H1 (cell line): ENCODE results near the gene F8. TPM values are rescaled to one million over a fixed set of nuclear protein-coding genes. Genes with fewer than 3 reads are reported as not detected.

Source experiments
- CTCF ChIA-PET: fragments of 300-600 bp; sonication (Branson Sonifier 250); formaldehyde crosslinking; loops from one replicate; lab custom pipeline; 2021; ENCODE audit not compliant: partially characterized antibody; lab: Charles Lee
- POLR2A ChIA-PET: fragments of 300-600 bp; sonication (Branson Sonifier 250); formaldehyde crosslinking; loops from one replicate; lab custom pipeline; 2021; ENCODE audit warnings: inconsistent platforms; ENCODE audit not compliant: partially characterized antibody; lab: Charles Lee
- DNase-seq, 2 experiments: peaks; one replicate each; pipeline versions ENCODE4 v3.0.0 to v3.0.0-alpha.2; 2010 to 2022; ENCODE audit warnings: low spot score in 2 of 2, low read depth in 1 of 2, mixed read lengths in 1 of 2
- FAIRE-seq: peaks from 2 replicates; lab custom pipeline; 2011; peaks lifted over from hg19 to GRCh38; lab: Jason Lieb, UNC
- H2AFZ ChIP-seq: 2 replicates; pipeline ENCODE4 v1.8.1; 2012; ENCODE audit warnings: low read length, inconsistent platforms
- H2AK5ac ChIP-seq: 2 replicates; pipeline ENCODE4 v1.6.1; 2013; ENCODE audit warnings: low read depth, low read length
- H2BK120ac ChIP-seq: replicated peaks from 2 replicates; pipeline ENCODE3; 2013; ENCODE audit warnings: low read depth, low read length, inconsistent platforms
- H2BK12ac ChIP-seq: 2 replicates; pipeline ENCODE4 v1.6.1; 2013; ENCODE audit warnings: low read depth, low read length
- H2BK15ac ChIP-seq: 2 replicates; pipeline ENCODE4 v1.6.1; 2013; ENCODE audit warnings: low read length
- H2BK20ac ChIP-seq: 2 replicates; pipeline ENCODE4 v1.6.1; 2013; ENCODE audit warnings: low read length
- H2BK5ac ChIP-seq: 2 replicates; pipeline ENCODE4 v1.6.1; 2013; ENCODE audit warnings: low read depth, low read length
- H3K14ac ChIP-seq: 2 replicates; pipeline ENCODE4 v1.6.1; 2013; ENCODE audit warnings: inconsistent platforms; ENCODE audit not compliant: insufficient read length
- H3K18ac ChIP-seq: 2 replicates; pipeline ENCODE4 v1.6.1; 2013; ENCODE audit warnings: low read length; ENCODE audit errors: extremely low read depth
- H3K23ac ChIP-seq: 2 replicates; pipeline ENCODE4 v1.6.1; 2013; ENCODE audit warnings: inconsistent platforms; ENCODE audit not compliant: insufficient read length
- H3K23me2 ChIP-seq: 2 replicates; pipeline ENCODE4 v1.6.1; 2013; ENCODE audit warnings: low read depth, low read length
- H3K27ac ChIP-seq: 2 replicates; pipeline ENCODE4 v1.6.1; 2011; ENCODE audit warnings: low read depth, low read length, inconsistent platforms
- H3K27me3 ChIP-seq, 4 experiments: replicated peaks in 1 of 4; 1 replicate in 1 of 4; 2 replicates in 3 of 4; pipeline versions ENCODE4 v1.6.1 to v1.8.1; 2011 to 2013; ENCODE audit warnings: low read length in 3 of 4, mild to moderate bottlenecking in 3 of 4, inconsistent platforms in 2 of 4, mixed read lengths in 2 of 4, moderate library complexity in 1 of 4; ENCODE audit not compliant: control insufficient read depth in 3 of 4, insufficient read depth in 3 of 4; ENCODE audit errors: extremely low read depth in 1 of 4
- H3K36me3 ChIP-seq, 4 experiments: 2 replicates each; pipeline versions ENCODE4 v1.6.1 to v1.8.1; 2011 to 2013; ENCODE audit warnings: mild to moderate bottlenecking in 4 of 4, low read length in 3 of 4, moderate library complexity in 2 of 4, control low read depth in 1 of 4, inconsistent platforms in 1 of 4; ENCODE audit not compliant: insufficient read depth in 4 of 4, control insufficient read depth in 2 of 4
- H3K4ac ChIP-seq: replicated peaks from 2 replicates; pipeline ENCODE3; 2013; ENCODE audit warnings: low read length, low read depth, mixed read lengths, inconsistent platforms; ENCODE audit not compliant: insufficient read length
- H3K4me1 ChIP-seq, 4 experiments: replicated peaks in 1 of 4; 1 replicate in 1 of 4; 2 replicates in 3 of 4; pipeline versions ENCODE4 v1.6.1 to v1.8.1; 2011 to 2013; ENCODE audit warnings: low read length in 3 of 4, inconsistent platforms in 2 of 4, mixed read lengths in 1 of 4; ENCODE audit not compliant: insufficient read depth in 4 of 4, control insufficient read depth in 3 of 4
- H3K4me2 ChIP-seq, 2 experiments: 2 replicates each; pipeline versions ENCODE4 v1.6.1 to v1.8.1; 2011 to 2013; ENCODE audit warnings: low read depth in 2 of 2, low read length in 2 of 2, control low read depth in 1 of 2, inconsistent platforms in 1 of 2, mild to moderate bottlenecking in 1 of 2; ENCODE audit not compliant: insufficient read depth in 1 of 2
- H3K4me3 ChIP-seq, 4 experiments: fragments of 200-600, 300-600 bp in 1 of 4; sonication (generic), shearing (Covaris generic), sonication (Bioruptor Twin) in 1 of 4; 2 replicates each; pipeline versions ENCODE4 v1.5.1 to v1.8.1; 2011 to 2016; ENCODE audit warnings: low read length in 4 of 4, low read depth in 3 of 4, control low read depth in 2 of 4, inconsistent platforms in 2 of 4, mild to moderate bottlenecking in 2 of 4, mixed read lengths in 1 of 4, moderate library complexity in 1 of 4; ENCODE audit not compliant: insufficient read depth in 2 of 4; ENCODE audit errors: extremely low read depth in 1 of 4
- H3K56ac ChIP-seq: replicated peaks from 2 replicates; pipeline ENCODE3; 2013; ENCODE audit warnings: low read depth, mild to moderate bottlenecking, mixed read lengths, low read length, inconsistent platforms; ENCODE audit not compliant: insufficient read length
- H3K79me1 ChIP-seq: 2 replicates; pipeline ENCODE4 v1.6.1; 2013; ENCODE audit warnings: low read depth, low read length, control low read depth
- H3K79me2 ChIP-seq, 2 experiments: 2 replicates each; pipeline versions ENCODE4 v1.6.1 to v1.8.1; 2012 to 2013; ENCODE audit warnings: low read length in 2 of 2, mild to moderate bottlenecking in 2 of 2, inconsistent platforms in 1 of 2; ENCODE audit not compliant: insufficient read depth in 2 of 2, control insufficient read depth in 1 of 2
- H3K9ac ChIP-seq, 4 experiments: replicated peaks in 1 of 4; 1 replicate in 1 of 4; 2 replicates in 3 of 4; pipeline versions ENCODE4 v1.6.1 to v1.8.1; 2011 to 2013; ENCODE audit warnings: low read depth in 3 of 4, low read length in 3 of 4, control low read depth in 2 of 4, mild to moderate bottlenecking in 2 of 4, moderate library complexity in 2 of 4, inconsistent platforms in 1 of 4; ENCODE audit errors: extremely low read depth in 1 of 4
- H3K9me3 ChIP-seq, 2 experiments: 2 replicates each; pipeline versions ENCODE4 v1.6.1 to v1.8.1; 2012 to 2013; ENCODE audit warnings: mild to moderate bottlenecking in 2 of 2, moderate library complexity in 2 of 2, control low read depth in 1 of 2, inconsistent platforms in 1 of 2, low read depth in 1 of 2, low read length in 1 of 2, mixed read lengths in 1 of 2; ENCODE audit not compliant: insufficient read depth in 2 of 2
- H4K20me1 ChIP-seq, 2 experiments: replicated peaks in 1 of 2; 2 replicates each; pipeline versions ENCODE3 to v1.8.1; 2011 to 2013; ENCODE audit warnings: inconsistent platforms in 2 of 2, low read length in 2 of 2, mild to moderate bottlenecking in 1 of 2; ENCODE audit not compliant: insufficient read depth in 2 of 2, control insufficient read depth in 1 of 2
- H4K5ac ChIP-seq: 2 replicates; pipeline ENCODE4 v1.6.1; 2013; ENCODE audit warnings: low read length, low read depth, mixed read lengths, inconsistent platforms; ENCODE audit not compliant: insufficient read length
- H4K8ac ChIP-seq: 2 replicates; pipeline ENCODE4 v1.8.0; 2013; ENCODE audit warnings: mild to moderate bottlenecking, moderate library complexity, low read length, inconsistent platforms; ENCODE audit not compliant: insufficient read depth; ENCODE audit errors: extremely low read depth
- H4K91ac ChIP-seq: replicated peaks from 2 replicates; pipeline ENCODE3; 2013; ENCODE audit warnings: low read length, mixed read lengths, inconsistent platforms; ENCODE audit not compliant: insufficient read length
- POLR2A ChIP-seq, 2 experiments: IDR thresholded peaks; 1 replicate in 1 of 2; 2 replicates in 1 of 2; pipeline ENCODE4 v1.6.1; 2011; ENCODE audit warnings: low read depth in 2 of 2, low read length in 2 of 2, mild to moderate bottlenecking in 2 of 2; ENCODE audit errors: control extremely low read depth in 1 of 2
- RAD21 ChIP-seq, 2 experiments: IDR thresholded peaks in 1 of 2; conservative IDR thresholded peaks in 1 of 2; 2 replicates each; pipeline ENCODE4 v1.6.1; 2011; ENCODE audit warnings: low read depth in 2 of 2, low read length in 2 of 2, improper control_type of control experiment in 1 of 2, inconsistent platforms in 1 of 2, mild to moderate bottlenecking in 1 of 2, moderate library complexity in 1 of 2
- WGBS, 2 experiments: shearing (Covaris generic) in 1 of 2; methylation state at CpG; one replicate each; pipeline versions ENCODE4 v1.1.6 to v1.1.7; 2013 to 2015; ENCODE audit warnings: low lambda C conversion rate in 2 of 2, mixed read lengths in 2 of 2, inconsistent platforms in 1 of 2, low coverage in 1 of 2, missing lambda C conversion rate in 1 of 2; ENCODE audit not compliant: insufficient replicate concordance in 2 of 2, insufficient coverage in 1 of 2, insufficient read length in 1 of 2; ENCODE audit errors: extremely low coverage in 1 of 2, missing lambda C conversion rate in 1 of 2; 5-methylcytosine and 5-hydroxymethylcytosine counted together
- polyA plus RNA-seq, 7 experiments: library from polyadenylated mRNA; depleted of rRNA in 3 of 7; stranded (reverse) in 5 of 7; unstranded in 2 of 7; fragments of >200 nt in 5 of 7; fragments of 200-250 nt in 2 of 7; gene quantifications; 1 replicate in 5 of 7; 2 replicates in 1 of 7; 4 replicates in 1 of 7; pipeline versions ENCODE4 v1.2.1 to v1.2.3, GENCODE V29; 2011 to 2013; ENCODE audit warnings: missing spikeins in 2 of 7, mixed read lengths in 2 of 7
- total RNA-seq: library from RNA; stranded (reverse); fragmentation: NEBNext Ultra II Directional; extraction: Animal tissue kit (Norgen Biotek cat#: 25700); gene quantifications from 2 replicates; pipeline ENCODE4 v1.2.1, GENCODE V29; 2021
- TF ChIP-seq, protein P1 (sequence below), 3 experiments: IDR thresholded peaks; 1 replicate in 2 of 3; 2 replicates in 1 of 3; pipeline versions ENCODE4 v1.5.1 to v1.6.1; 2011; ENCODE audit warnings: low read length in 3 of 3, mild to moderate bottlenecking in 3 of 3, inconsistent platforms in 2 of 3, low read depth in 1 of 3, moderate library complexity in 1 of 3; ENCODE audit not compliant: insufficient read depth in 1 of 3; ENCODE audit errors: control extremely low read depth in 1 of 3

The F8 gene
- total and polyA plus RNA-seq, 2 of the 8 experiments (the other 6 are each of a cell fraction or from before 2014, with no cell fraction given), result 1.1 to 2.6 TPM

DNA sequence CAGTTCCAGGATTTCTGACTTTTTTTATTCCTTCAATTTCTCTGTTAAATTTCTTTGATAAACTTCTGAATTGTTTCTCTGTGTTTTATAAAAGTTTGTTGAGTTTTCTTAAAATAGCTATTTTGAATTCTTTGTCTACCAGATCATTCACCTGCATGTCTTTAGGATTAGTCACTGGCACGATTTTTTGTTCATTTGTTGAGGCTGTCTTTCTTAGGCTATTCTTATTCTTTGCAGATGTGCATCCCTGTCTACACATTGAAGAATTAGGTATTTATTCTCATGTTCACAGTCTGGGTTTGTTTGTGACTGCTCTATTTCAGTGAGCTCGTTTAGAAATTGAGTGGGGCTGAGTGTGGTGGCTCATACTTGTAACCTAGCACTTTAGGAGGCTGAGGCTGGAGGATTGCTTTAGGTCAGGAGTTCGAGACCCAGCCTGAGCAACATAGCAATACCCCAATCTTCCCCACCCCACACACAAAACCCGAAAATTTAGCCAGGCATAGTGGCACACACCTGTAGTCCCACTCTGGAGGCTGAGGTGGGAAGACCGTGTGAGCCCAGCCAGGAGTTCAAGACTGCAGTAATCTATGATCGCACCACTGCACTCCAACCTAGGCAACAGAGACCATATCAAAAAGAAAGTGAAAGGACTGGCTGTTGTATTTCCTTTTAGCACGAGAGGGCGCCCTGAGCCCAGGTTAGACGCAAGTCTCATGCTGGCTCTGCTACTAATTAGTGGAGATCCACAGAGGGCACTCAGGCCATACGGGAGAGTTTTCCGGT lies 42.0 kb downstream of the F8 start:
- Histone ChIP-seq H3K18ac (no peak overlapping the region), H3K4me2 (no peak overlapping the region), H2AFZ (no peak overlapping the region), H3K36me3 (no peaks in the 10 kb centered on the region), H3K56ac (no peak overlapping the region), H3K4me1 (no peaks in the 10 kb centered on the region), H2BK5ac (no peak overlapping the region), H2BK15ac (no peak overlapping the region), H3K9me3 (no peaks in the 10 kb centered on the region), H3K4me3 (peak overlapping the region in 1 of 4 experiments; percentile 17; a peak in 1 of 8 replicates), H3K27me3 (no peaks in the 10 kb centered on the region), H2BK120ac (no peak overlapping the region), H3K27ac (no peak overlapping the region), H2BK12ac (no peak overlapping the region), H4K8ac (no peak overlapping the region), H2AK5ac (no peak overlapping the region), H3K79me2 (no peaks in the 10 kb centered on the region), H3K9ac (no peak overlapping the region), H3K23ac (no peak overlapping the region), H3K23me2 (no peaks in the 10 kb centered on the region), H4K91ac (no peak overlapping the region), H4K5ac (no peak overlapping the region), H3K4ac (no peak overlapping the region), H3K79me1 (no peaks in the 10 kb centered on the region), H3K14ac (no peak overlapping the region), H2BK20ac (no peak overlapping the region), H4K20me1 (no peaks in the 10 kb centered on the region)
- WGBS, 2 experiments, result 25% methylated on average over 9 of the region's 11 CpGs; no CpG with 5 or more reads in 1 of the 2 experiments
- ChIA-PET POLR2A (no interaction called here), CTCF (interaction anchor here (0.7 to 6.5 kb wide), 7 partner anchors 9 to 104 kb away, joined by 3 to 30 read pairs (median 3); no protein-coding TSS in a partner anchor)
- TF ChIP-seq RAD21 (IDR thresholded peaks at IDR 0.05 in 1 of 2, conservative IDR thresholded peaks at IDR 0.05 in 1 of 2; ENCODE audit: low read depth in 2 of 2, low read length in 2 of 2) (peak; percentile 87 to 89), POLR2A (IDR thresholded peaks at IDR 0.05; ENCODE audit: control extremely low read depth in 1 of 2, low read depth in 2 of 2, low read length in 2 of 2) (no peak)
- TF ChIP-seq, protein P1, sequence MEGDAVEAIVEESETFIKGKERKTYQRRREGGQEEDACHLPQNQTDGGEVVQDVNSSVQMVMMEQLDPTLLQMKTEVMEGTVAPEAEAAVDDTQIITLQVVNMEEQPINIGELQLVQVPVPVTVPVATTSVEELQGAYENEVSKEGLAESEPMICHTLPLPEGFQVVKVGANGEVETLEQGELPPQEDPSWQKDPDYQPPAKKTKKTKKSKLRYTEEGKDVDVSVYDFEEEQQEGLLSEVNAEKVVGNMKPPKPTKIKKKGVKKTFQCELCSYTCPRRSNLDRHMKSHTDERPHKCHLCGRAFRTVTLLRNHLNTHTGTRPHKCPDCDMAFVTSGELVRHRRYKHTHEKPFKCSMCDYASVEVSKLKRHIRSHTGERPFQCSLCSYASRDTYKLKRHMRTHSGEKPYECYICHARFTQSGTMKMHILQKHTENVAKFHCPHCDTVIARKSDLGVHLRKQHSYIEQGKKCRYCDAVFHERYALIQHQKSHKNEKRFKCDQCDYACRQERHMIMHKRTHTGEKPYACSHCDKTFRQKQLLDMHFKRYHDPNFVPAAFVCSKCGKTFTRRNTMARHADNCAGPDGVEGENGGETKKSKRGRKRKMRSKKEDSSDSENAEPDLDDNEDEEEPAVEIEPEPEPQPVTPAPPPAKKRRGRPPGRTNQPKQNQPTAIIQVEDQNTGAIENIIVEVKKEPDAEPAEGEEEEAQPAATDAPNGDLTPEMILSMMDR (IDR thresholded peaks at IDR 0.05; ENCODE audit: control extremely low read depth in 1 of 3, insufficient read depth in 1 of 3, low read depth in 1 of 3, low read length in 3 of 3), result peak; percentile 24 to 84 (median 64)
- FAIRE-seq (peak; percentile 88), DNase-seq (peak; percentile 5 to 75)
